ENCODE data around the gene UBE2J2.
A peak's percentile ranks its signal among the peaks of the same experiment; 100 is the strongest.

Gene UBE2J2

GRCh38 chr1:1273512-1274298, at the start of gene UBE2J2:
Gene UBE2J2, minus strand, starts transcription at chr1:1273854. Its CDS starts 5,862 bp downstream, at chr1:1267992.
- no peak for TF ChIP-seq CTCF (IDR thresholded peaks at IDR 0.05; ENCODE audit: extremely low read depth, missing control alignments)
- DNase-seq (ENCODE audit: low spot score) = peak; percentile 100

- no peak for TF ChIP-seq CTCF (IDR thresholded peaks at IDR 0.05; ENCODE audit: extremely low read depth, missing control alignments)
- DNase-seq (ENCODE audit: low spot score) = no peak
Observed at GRCh38 chr1:1322952-1323351, 49.3 kb upstream of the UBE2J2 start.

- DNase-seq (ENCODE audit: low spot score) = no peak
Observed at GRCh38 chr1:1322418-1322817, 48.8 kb upstream of the UBE2J2 start.

GRCh38 chr1:1321477-1321876, 47.8 kb upstream of the UBE2J2 start:
- TF ChIP-seq CTCF (IDR thresholded peaks at IDR 0.05; ENCODE audit: extremely low read depth, missing control alignments) = no peak
- no peak for DNase-seq (ENCODE audit: low spot score)

More at GRCh38 chr1:1322418-1322817, 48.8 kb upstream of the UBE2J2 start:
- TF ChIP-seq CTCF (IDR thresholded peaks at IDR 0.05; ENCODE audit: extremely low read depth, missing control alignments) = no peak

- DNase-seq (ENCODE audit: low spot score) = no peak
- TF ChIP-seq CTCF (IDR thresholded peaks at IDR 0.05; ENCODE audit: extremely low read depth, missing control alignments) = no peak
Observed at GRCh38 chr1:1320666-1321448, 47.2 kb upstream of the UBE2J2 start.

- TF ChIP-seq CTCF (IDR thresholded peaks at IDR 0.05; ENCODE audit: extremely low read depth, missing control alignments) = no peak
- DNase-seq (ENCODE audit: low spot score) = no peak
Observed at GRCh38 chr1:1319646-1319941, 45.9 kb upstream of the UBE2J2 start.
